IMR-90 (cell line): ENCODE results near the gene RAB20. TPM values are rescaled to one million over a fixed set of nuclear protein-coding genes. Genes with fewer than 3 reads are reported as not detected.
"Not testable (repeated sequence)": the region's sequence is repeated elsewhere in the genome, so short reads cannot be mapped to it uniquely, and the experiment has no call there.

Source experiments
- ATAC-seq: fragments of 200-7000 bp; cut with Tn5 transposase; 2 replicates; pipeline ENCODE4 v1.9.1; 2020; ENCODE audit warnings: low read depth, mild to moderate bottlenecking, moderate library complexity
- BruUV-seq: library from RNA; stranded (reverse); fragments of 400-500 nt; replicated peaks from 2 replicates; lab custom pipeline; 2021; lab: Mats Ljungman, UMichigan
- CTCF ChIA-PET: fragments of 300-600 bp; formaldehyde crosslinking; extraction: SDS; loops from one replicate; lab custom pipeline; 2021; ENCODE audit warnings: antibody characterized with exemption; lab: Yijun Ruan, JAX
- POLR2A ChIA-PET: fragments of 300-600 bp; sonication (Branson Sonifier 250); formaldehyde crosslinking; loops from one replicate; lab custom pipeline; 2022; ENCODE audit warnings: antibody characterized with exemption; ENCODE audit not compliant: unreplicated experiment; lab: Charles Lee
- DNase-seq: peaks from one replicate; pipeline ENCODE4 v3.0.0; 2013
- H2AFZ ChIP-seq: replicated peaks from 2 replicates; pipeline ENCODE3; 2013; ENCODE audit warnings: low read length, mild to moderate bottlenecking; ENCODE audit not compliant: poor library complexity
- H2AK5ac ChIP-seq: 2 replicates; pipeline ENCODE4 v1.6.1; 2013; ENCODE audit warnings: low read depth, low read length, inconsistent platforms
- H2AK9ac ChIP-seq: replicated peaks from 2 replicates; pipeline ENCODE3; 2013; ENCODE audit warnings: mild to moderate bottlenecking, low read depth, low read length, moderate library complexity; ENCODE audit not compliant: poor library complexity
- H2BK120ac ChIP-seq: 2 replicates; pipeline ENCODE4 v1.6.1; 2013; ENCODE audit warnings: low read depth, low read length, inconsistent platforms
- H2BK15ac ChIP-seq: 3 replicates; pipeline ENCODE4 v1.6.1; 2013; ENCODE audit warnings: low read depth, low read length, inconsistent platforms
- H2BK20ac ChIP-seq: 2 replicates; pipeline ENCODE4 v1.6.1; 2013; ENCODE audit warnings: low read depth, mild to moderate bottlenecking, inconsistent platforms, low read length, moderate library complexity
- H2BK5ac ChIP-seq: 2 replicates; pipeline ENCODE4 v1.6.1; 2013; ENCODE audit warnings: mild to moderate bottlenecking, low read depth, low read length, inconsistent platforms; ENCODE audit not compliant: poor library complexity, severe bottlenecking
- H3K14ac ChIP-seq: replicated peaks from 2 replicates; pipeline ENCODE4 v1.6.1; 2013; ENCODE audit warnings: low read depth, low read length, inconsistent platforms
- H3K18ac ChIP-seq: 2 replicates; pipeline ENCODE4 v1.6.1; 2013; ENCODE audit warnings: low read depth, low read length, control low read depth
- H3K23ac ChIP-seq: 2 replicates; pipeline ENCODE4 v1.6.1; 2013; ENCODE audit warnings: low read depth, low read length, inconsistent platforms
- H3K27ac ChIP-seq: 2 replicates; pipeline ENCODE4 v1.5.1; 2013; ENCODE audit warnings: mild to moderate bottlenecking, control low read depth, low read length; ENCODE audit not compliant: insufficient read depth
- H3K27me3 ChIP-seq: 2 replicates; pipeline ENCODE4 v1.6.1; 2013; ENCODE audit warnings: low read length; ENCODE audit not compliant: control insufficient read depth, insufficient read depth
- H3K36me3 ChIP-seq: 2 replicates; pipeline ENCODE4 v1.6.1; 2013; ENCODE audit warnings: low read length, mixed read lengths; ENCODE audit not compliant: control insufficient read depth, insufficient read depth
- H3K4ac ChIP-seq: 2 replicates; pipeline ENCODE4 v1.6.1; 2013; ENCODE audit warnings: low read depth, low read length, inconsistent platforms
- H3K4me1 ChIP-seq: 2 replicates; pipeline ENCODE4 v1.6.1; 2013; ENCODE audit warnings: low read length, mixed read lengths; ENCODE audit not compliant: control insufficient read depth, insufficient read depth
- H3K4me2 ChIP-seq: 2 replicates; pipeline ENCODE4 v1.6.1; 2013; ENCODE audit warnings: low read depth, mild to moderate bottlenecking, control low read depth, low read length, moderate library complexity
- H3K4me3 ChIP-seq: 2 replicates; pipeline ENCODE4 v1.5.1; 2013; ENCODE audit warnings: low read depth, mild to moderate bottlenecking, control low read depth, low read length, moderate library complexity; ENCODE audit not compliant: insufficient read depth
- H3K56ac ChIP-seq: 2 replicates; pipeline ENCODE4 v1.6.1; 2013; ENCODE audit warnings: low read length, inconsistent platforms; ENCODE audit not compliant: insufficient read depth; ENCODE audit errors: extremely low read depth
- H3K79me1 ChIP-seq, 2 experiments: 2 replicates each; pipeline ENCODE4 v1.6.1; 2013; ENCODE audit warnings: low read length in 2 of 2, inconsistent platforms in 1 of 2, low read depth in 1 of 2
- H3K9ac ChIP-seq: 2 replicates; pipeline ENCODE4 v1.6.1; 2013; ENCODE audit warnings: low read depth, low read length, control low read depth
- H3K9me1 ChIP-seq: 2 replicates; pipeline ENCODE4 v1.6.1; 2013; ENCODE audit warnings: low read length, inconsistent platforms; ENCODE audit not compliant: insufficient read depth
- H3K9me3 ChIP-seq: 2 replicates; pipeline ENCODE4 v1.6.1; 2013; ENCODE audit warnings: low read length; ENCODE audit not compliant: control insufficient read depth, insufficient read depth
- H4K20me1 ChIP-seq: 2 replicates; pipeline ENCODE4 v1.6.1; 2013; ENCODE audit warnings: low read length, inconsistent platforms; ENCODE audit not compliant: insufficient read depth
- H4K5ac ChIP-seq: 2 replicates; pipeline ENCODE4 v1.6.1; 2013; ENCODE audit warnings: mild to moderate bottlenecking, low read depth, low read length, control low read depth
- H4K8ac ChIP-seq, 2 experiments: 2 replicates each; pipeline ENCODE4 v1.6.1; 2013; ENCODE audit warnings: low read depth in 2 of 2, low read length in 2 of 2, control low read depth in 1 of 2, inconsistent platforms in 1 of 2
- H4K91ac ChIP-seq: 2 replicates; pipeline ENCODE4 v1.6.1; 2013; ENCODE audit warnings: low read depth, low read length, inconsistent platforms; ENCODE audit not compliant: insufficient read depth
- WGBS, 2 experiments: methylation state at CpG; one replicate each; pipeline versions ENCODE4 v1.1.5 to v1.1.7; 2013; ENCODE audit warnings: missing lambda C conversion rate in 2 of 2; ENCODE audit not compliant: insufficient read length in 1 of 2; ENCODE audit errors: extremely low coverage in 2 of 2; 5-methylcytosine and 5-hydroxymethylcytosine counted together
- dilution Hi-C: fragments of 300-500 bp; cut with HindIII; formaldehyde crosslinking; loops from one replicate; pipeline ENCODE4 v1.14.3; 2018; ENCODE audit warnings: low sequenced_read_pairs; ENCODE audit not compliant: unreplicated experiment
- in situ Hi-C: fragments of 300-500 bp; cut with MboI; formaldehyde crosslinking; loops from 3 replicates; pipeline ENCODE4 v1.14.3; 2019; ENCODE audit warnings: low sequenced_read_pairs, inconsistent platforms, mixed read lengths
- intact Hi-C: fragments of 100-400 bp; cut with micrococcal nuclease; formaldehyde crosslinking; loops from 2 replicates; pipeline ENCODE4 v1.10.0; 2022
- polyA plus RNA-seq, 3 experiments: library from polyadenylated mRNA; depleted of rRNA; stranded (reverse); fragments of >200 nt; gene quantifications; 2 replicates each; pipeline ENCODE4 v1.2.3, GENCODE V29; 2012; ENCODE audit warnings: low replicate concordance in 1 of 3
- total RNA-seq: library from RNA; depleted of rRNA; stranded (reverse); fragments of >200 nt; gene quantifications from 2 replicates; pipeline ENCODE4 v1.2.3, GENCODE V29; 2012

The RAB20 gene
- total and polyA plus RNA-seq, 2 of the 4 experiments (the other 2 are of a cell fraction) = 3.8 to 5.1 TPM

DNA sequence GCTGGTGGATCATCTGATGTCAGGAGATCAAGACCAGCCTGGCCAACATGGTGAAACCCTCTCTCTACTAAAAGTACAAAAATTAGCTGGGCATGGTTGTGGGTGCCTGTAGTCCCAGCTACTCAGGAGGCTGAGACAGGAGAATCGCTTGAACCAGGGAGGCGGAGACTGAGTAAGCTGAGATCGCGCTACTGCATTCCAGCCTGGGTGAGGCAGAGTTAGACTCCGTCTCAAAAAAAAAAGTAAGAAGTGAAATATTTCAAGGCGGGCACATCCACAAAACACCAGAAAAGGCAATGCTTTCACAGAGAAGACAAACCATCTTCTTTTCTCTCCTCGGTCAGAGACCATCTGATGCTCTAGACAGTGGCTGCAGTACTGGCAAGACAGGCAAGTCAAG lies 8.4 kb upstream of the RAB20 start:
- BruUV-seq, H3K36me3 ChIP-seq, H4K8ac ChIP-seq, H3K4me2 ChIP-seq, CTCF ChIA-PET, H3K79me1 ChIP-seq, H3K23ac ChIP-seq, H3K9me3 ChIP-seq, H3K18ac ChIP-seq, H3K9ac ChIP-seq, H2BK120ac ChIP-seq, POLR2A ChIA-PET, H3K4me3 ChIP-seq, ATAC-seq, H3K14ac ChIP-seq, H3K9me1 ChIP-seq, H2BK20ac ChIP-seq, H3K56ac ChIP-seq, H3K27ac ChIP-seq, H2AK5ac ChIP-seq, dilution Hi-C loops, DNase-seq, H2BK15ac ChIP-seq, H4K20me1 ChIP-seq, H3K4ac ChIP-seq, H3K4me1 ChIP-seq, H2AK9ac ChIP-seq, H4K5ac ChIP-seq, intact Hi-C loops, in situ Hi-C loops, H2AFZ ChIP-seq, H2BK5ac ChIP-seq, H4K91ac ChIP-seq: not testable (repeated sequence)
- WGBS, 2 experiments = no CpG with 5 or more reads among the region's 7 CpGs
- H3K27me3 ChIP-seq = peaks cover 49% of the 10 kb centered on the region
